HG03175 (cell line): ENCODE results near the gene KCNJ15.

ENCODE experiments used
- ATAC-seq: cut with Tn5 transposase; IDR thresholded peaks from one replicate; pipeline ENCODE4 v1.9.1; 2021; ENCODE audit warnings: mild to moderate bottlenecking, moderate library complexity; ENCODE audit not compliant: unreplicated experiment

The KCNJ15 gene

DNA sequence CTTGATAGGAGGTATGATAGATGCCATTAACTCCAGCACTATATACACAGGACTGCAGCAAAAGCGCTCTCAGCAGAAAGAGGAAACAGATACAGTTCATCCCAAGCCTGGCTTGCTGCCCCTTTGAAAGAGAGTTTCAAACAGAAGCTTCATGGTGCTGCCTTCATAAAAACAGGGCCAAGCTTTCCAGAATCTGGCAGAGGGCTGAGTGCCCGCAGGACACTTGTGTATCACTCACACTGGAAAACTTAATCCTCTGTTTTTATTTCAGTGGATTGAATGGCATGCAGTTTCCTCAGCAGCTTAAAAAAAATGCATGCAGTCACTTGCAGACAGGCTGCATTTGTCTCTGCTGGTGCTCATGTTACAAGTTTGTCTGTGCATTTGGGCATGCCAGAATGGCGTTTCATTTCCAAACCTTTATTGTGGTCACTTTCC lies 40.4 kb downstream of the KCNJ15 start:
- no peak for ATAC-seq

GRCh38 chr21:38297871-38298270 lies 41.1 kb downstream of the KCNJ15 start:
- no peak for ATAC-seq

- no peak for ATAC-seq
Observed at GRCh38 chr21:38298832-38299231, 42.0 kb downstream of the KCNJ15 start.

DNA sequence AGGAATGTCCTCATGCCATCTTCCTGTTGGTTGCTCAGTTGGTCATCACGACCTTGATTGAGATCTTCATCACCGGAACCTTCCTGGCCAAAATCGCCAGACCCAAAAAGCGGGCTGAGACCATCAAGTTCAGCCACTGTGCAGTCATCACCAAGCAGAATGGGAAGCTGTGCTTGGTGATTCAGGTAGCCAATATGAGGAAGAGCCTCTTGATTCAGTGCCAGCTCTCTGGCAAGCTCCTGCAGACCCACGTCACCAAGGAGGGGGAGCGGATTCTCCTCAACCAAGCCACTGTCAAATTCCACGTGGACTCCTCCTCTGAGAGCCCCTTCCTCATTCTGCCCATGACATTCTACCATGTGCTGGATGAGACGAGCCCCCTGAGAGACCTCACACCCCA lies 42.9 kb downstream of the KCNJ15 start:
- ATAC-seq = no peak

DNA sequence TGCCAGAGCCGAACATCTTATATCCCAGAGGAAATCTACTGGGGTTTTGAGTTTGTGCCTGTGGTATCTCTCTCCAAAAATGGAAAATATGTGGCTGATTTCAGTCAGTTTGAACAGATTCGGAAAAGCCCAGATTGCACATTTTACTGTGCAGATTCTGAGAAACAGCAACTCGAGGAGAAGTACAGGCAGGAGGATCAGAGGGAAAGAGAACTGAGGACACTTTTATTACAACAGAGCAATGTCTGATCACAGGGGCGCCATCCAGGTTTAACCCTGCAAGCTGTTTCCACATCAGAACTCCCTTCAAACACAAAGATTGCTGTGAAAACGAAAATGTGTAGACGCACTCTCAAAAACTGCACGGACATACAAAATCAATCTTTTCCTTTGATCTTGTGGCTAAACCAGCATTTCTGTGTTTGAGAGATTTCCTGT lies 43.4 kb downstream of the KCNJ15 start:
- ATAC-seq = no peak

GRCh38 chr21:38301321-38302214 lies 44.8 kb downstream of the KCNJ15 start:
- ATAC-seq = no peak

- ATAC-seq = no peak
Observed at GRCh38 chr21:38303300-38303699, 46.5 kb downstream of the KCNJ15 start.

DNA sequence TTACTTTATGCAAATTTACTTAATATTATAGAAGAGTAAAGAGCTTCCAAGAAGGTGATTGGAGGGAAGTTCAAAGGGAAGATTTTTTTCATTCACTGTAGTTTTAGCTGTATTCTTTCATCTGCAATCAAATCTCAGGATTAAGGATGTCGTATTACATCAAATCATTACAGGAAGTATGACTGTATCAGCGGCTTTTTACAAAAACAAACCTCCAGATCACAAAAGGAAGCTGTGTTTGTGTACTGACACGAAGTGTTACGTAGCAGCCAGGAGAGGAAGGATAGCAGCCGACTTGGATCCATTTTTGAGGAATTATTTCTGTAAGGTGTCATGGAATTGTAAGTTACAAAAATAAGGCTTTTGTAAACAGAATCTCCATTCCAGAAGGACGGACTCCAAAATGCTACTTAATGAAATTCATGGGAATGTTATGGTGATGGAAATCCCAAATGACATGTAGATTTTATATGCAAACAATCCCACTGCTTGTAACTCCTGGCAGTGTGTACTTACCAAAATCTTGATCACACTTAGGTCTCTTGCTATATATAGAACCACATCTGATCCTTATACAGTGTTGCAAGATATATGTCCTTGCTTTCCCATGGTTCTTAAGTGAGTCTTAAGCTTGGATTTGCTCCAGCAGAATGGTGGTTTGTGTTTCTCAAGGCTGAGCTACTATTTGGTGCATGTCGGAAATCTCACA lies 49.8 kb downstream of the KCNJ15 start:
- ATAC-seq = no peak

DNA sequence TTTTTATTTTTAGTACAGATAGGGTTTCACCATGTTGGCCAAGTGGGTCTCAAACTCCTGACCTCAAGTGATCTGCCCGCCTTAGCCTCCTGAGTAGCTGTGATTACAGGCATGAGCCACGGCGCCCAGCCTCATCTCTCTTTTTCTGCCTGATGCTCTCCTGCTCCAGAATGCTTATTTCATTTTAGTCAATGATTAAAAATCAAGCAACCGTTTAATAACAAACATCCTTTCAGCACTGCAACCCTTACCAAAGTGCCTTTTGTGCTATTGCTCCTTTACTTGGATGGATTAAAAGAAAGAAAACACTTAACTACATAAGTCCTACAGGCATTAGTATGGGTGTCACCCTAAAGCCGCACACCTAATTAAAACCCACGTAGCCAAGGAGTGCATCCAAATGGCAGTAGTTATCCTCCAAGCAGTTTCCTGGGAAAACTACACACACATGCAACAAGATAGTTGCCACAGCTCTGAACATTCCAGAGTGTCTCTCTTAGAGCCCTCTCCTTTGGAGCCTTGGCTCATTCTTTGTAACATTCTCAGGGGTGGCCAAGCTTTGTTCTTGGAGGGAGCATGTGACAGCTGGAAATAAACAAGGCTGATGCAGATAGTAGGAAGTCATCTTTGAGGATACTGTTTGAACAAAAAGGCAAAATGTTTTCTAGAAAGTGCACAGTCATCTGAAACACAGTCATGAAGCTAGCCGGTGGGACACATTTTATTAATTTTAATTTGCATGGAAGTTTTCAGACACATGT lies 51.2 kb downstream of the KCNJ15 start:
- no peak for ATAC-seq

GRCh38 chr21:38308532-38309119 lies 51.8 kb downstream of the KCNJ15 start:
- no peak for ATAC-seq

DNA sequence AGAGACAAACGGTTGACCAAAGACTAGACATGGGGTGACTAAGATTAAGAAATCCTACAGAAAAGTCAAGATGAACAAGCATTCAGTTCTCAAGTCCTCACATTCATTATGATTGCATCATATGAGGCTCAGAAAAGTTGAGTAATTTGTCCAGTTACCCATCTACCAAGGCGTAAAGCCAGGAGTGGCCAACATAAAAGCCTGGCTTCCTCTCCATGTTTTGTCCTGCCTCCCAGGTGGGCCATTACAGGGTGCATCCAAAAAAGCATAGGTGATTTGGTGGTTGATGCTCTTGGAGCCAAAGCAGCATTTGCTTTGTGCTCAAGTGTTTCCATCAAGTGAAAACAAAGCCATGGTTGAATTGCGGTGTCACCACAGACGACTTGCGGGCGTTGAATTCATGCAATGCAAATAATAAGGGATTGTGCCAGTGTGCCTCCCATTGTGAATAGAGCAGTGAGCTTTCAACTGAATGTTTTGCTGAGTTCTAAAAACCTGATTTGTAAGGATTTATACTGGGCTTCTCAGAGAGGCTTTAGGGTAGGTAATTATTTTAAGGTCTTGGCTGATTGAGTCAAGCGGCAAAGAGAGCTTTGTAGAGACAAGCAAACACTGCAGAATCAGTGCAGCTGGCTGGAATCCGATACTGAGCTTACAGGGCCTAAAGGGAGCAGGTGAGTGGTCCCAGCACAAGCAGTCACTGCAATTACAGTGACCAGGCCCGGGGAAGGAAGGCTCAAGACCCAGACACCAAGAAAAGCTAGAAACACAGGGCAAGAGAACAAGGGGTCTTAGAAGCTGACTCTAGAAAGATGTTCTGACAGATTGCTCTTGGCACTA lies 54.1 kb downstream of the KCNJ15 start:
- no peak for ATAC-seq

- no peak for ATAC-seq
Observed at GRCh38 chr21:38311765-38312164, 55.0 kb downstream of the KCNJ15 start.

GRCh38 chr21:38312822-38313221 lies 56.0 kb downstream of the KCNJ15 start:
- no peak for ATAC-seq

DNA sequence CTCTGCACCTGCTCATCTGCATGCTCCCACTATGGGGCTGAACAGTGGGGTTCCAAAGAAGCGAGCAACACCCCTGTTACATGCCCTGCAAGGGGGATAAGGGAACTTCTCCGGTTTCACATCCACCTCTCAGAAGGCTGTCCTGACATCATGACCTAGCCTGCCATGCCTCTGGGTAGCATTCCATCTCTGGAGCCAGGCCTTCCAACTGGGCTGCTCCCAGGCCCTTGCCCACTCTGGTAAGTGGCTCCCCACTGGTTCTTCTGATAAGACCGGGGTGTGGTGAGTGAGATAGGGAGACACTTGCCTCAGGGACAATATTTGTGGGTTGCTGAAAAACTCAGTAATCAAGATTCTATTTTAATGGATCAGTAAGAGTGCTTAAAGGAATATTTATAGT lies 57.8 kb downstream of the KCNJ15 start:
- no peak for ATAC-seq

DNA sequence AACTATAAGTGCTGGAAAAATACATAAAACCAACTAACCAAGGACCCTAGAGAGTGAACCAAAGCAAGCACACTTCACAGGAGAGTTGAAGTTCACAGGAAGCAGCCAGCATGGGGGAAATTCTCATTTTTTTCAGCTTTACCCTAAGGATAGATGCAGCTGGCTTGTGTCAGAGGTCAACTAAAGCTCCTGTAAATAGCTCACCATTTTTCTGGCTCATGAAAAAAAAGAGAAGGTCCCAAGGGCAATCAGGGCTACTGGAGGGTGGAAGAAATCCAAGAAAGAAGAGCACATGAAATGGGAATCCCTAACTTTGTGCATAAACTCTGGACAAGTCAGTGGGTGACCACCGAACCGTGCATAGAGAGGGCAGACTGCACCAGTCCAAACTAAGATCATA lies 58.3 kb downstream of the KCNJ15 start:
- ATAC-seq = no peak

DNA sequence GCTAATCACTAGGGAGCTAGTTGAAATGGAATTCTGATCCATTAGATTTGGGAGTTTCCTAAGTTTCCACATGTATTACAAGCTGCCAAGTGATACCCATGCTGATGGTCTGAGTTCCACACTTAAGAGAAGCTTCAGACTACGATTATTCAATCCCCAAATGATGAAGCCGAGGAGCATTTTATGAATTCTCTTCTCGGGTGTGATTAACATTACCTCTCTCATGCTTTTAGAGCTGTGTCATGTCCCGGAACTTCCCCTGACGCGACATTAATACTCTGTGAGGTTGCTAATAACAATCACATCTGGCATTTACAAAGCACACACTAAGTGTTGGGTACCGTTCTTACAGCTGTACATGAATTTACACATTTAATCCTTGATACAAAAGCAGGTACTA lies 63.0 kb downstream of the KCNJ15 start:
- ATAC-seq = no peak

DNA sequence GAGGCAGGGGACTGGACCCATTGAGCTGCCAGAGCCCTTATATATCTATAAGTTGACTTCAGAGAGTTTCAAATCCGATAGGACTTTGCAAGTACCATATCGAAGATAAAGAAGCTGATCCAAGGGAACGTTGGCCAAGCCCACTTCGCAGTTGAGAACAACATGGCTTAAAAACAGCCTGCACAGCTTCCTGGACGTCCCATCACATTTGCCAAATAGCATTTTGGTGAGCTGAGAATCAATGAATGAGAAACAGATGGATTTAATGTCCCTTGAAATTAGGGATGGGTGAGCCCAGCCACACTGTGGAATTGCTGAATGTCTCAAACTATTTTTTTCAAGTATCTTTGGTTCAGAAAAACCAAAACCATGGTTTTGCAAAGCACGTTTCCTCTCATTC lies 64.8 kb downstream of the KCNJ15 start:
- no peak for ATAC-seq

DNA sequence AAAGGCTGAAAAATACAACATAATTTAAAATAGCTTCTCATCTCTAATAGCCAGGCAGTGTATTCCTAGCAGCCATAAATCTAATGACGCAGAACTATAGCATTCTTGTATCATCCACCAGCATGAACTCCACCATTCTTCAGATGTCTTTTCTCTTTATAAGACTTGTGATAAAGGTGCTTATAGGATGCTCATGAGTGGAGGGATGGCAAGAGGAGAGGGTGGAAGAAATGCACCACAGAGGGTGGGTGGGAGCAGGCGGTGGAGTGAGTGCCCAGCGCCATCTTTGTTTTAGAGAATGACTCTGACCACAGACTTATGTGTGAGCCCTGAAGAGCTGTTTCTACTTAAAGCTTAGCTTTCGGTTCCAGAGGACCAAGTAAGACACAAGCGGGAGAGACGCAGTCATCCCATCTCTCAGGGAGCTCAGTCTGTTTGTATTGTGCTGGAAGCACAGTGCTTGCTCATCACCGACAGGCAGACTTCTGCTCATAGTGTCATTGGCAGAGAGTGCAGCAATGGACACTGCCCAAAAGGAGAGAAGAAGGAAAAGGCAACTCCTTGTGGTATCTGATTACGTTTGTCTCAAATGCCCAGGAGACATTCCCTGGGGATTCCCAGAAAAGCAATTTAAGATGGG lies 65.6 kb downstream of the KCNJ15 start:
- no peak for ATAC-seq

GRCh38 chr21:38323721-38324531 lies 67.1 kb downstream of the KCNJ15 start:
- ATAC-seq = no peak
